Endothelial cell of umbilical vein (primary cell): ENCODE results near the gene KCNG1. TPM values are rescaled to one million over a fixed set of nuclear protein-coding genes. Genes with fewer than 3 reads are reported as not detected.

Source experiments
- BruUV-seq: library from RNA; stranded (reverse); fragments of 400-500 nt; replicated peaks from 2 replicates; lab custom pipeline; 2021; lab: Mats Ljungman, UMichigan
- CTCF ChIA-PET: fragments of 300-600, 350-600 bp; sonication (Branson Sonifier 250); formaldehyde crosslinking; loops from one replicate; lab custom pipeline; 2021; ENCODE audit warnings: antibody characterized with exemption, inconsistent platforms; lab: Charles Lee
- POLR2A ChIA-PET: fragments of 300-600, 350-600 bp; sonication (Branson Sonifier 250); formaldehyde crosslinking; loops from one replicate; lab custom pipeline; 2021; ENCODE audit warnings: antibody characterized with exemption, inconsistent platforms; lab: Charles Lee
- DNase-seq: peaks from one replicate; pipeline ENCODE4 v3.0.0-alpha.2; 2011; ENCODE audit warnings: low read depth, low spot score
- FAIRE-seq: peaks from 2 replicates; lab custom pipeline; 2011; peaks lifted over from hg19 to GRCh38; lab: Jason Lieb, UNC
- H2AFZ ChIP-seq: 2 replicates; pipeline ENCODE4 v1.6.0; 2012; ENCODE audit warnings: low read depth, low read length, control low read depth, inconsistent platforms
- H3K27ac ChIP-seq: 2 replicates; pipeline ENCODE4 v1.5.1; 2011; ENCODE audit warnings: low read depth, mild to moderate bottlenecking, control low read depth, low read length, moderate library complexity; ENCODE audit not compliant: insufficient read depth
- H3K27me3 ChIP-seq, 2 experiments: 2 replicates each; pipeline versions ENCODE4 v1.6.0 to v1.6.1; 2011; ENCODE audit warnings: low read length in 2 of 2, mixed read lengths in 1 of 2; ENCODE audit not compliant: control insufficient read depth in 2 of 2, insufficient read depth in 2 of 2
- H3K36me3 ChIP-seq, 2 experiments: 2 replicates in 1 of 2; 3 replicates in 1 of 2; pipeline ENCODE4 v1.5.1; 2011; ENCODE audit warnings: low read length in 2 of 2, mild to moderate bottlenecking in 1 of 2, moderate library complexity in 1 of 2; ENCODE audit not compliant: control insufficient read depth in 2 of 2, insufficient read depth in 2 of 2; ENCODE audit errors: extremely low read depth in 1 of 2
- H3K4me1 ChIP-seq: 3 replicates; pipeline ENCODE4 v1.5.1; 2011; ENCODE audit warnings: mild to moderate bottlenecking, low read length; ENCODE audit not compliant: control insufficient read depth, insufficient read depth; ENCODE audit errors: extremely low read depth
- H3K4me2 ChIP-seq: 2 replicates; pipeline ENCODE4 v1.6.1; 2011; ENCODE audit warnings: low read length, control low read depth, mixed read lengths; ENCODE audit not compliant: insufficient read depth
- H3K4me3 ChIP-seq, 3 experiments: fragments of 200-600 bp in 1 of 3; sonication (generic), shearing (Covaris generic) in 1 of 3; replicated peaks in 1 of 3; 2 replicates each; pipeline ENCODE4 v1.5.1; 2011 to 2016; ENCODE audit warnings: control low read depth in 3 of 3, low read length in 3 of 3, mild to moderate bottlenecking in 2 of 3, inconsistent platforms in 1 of 3, low read depth in 1 of 3, moderate library complexity in 1 of 3; ENCODE audit not compliant: insufficient read depth in 1 of 3
- H3K79me2 ChIP-seq: 2 replicates; pipeline ENCODE4 v1.6.0; 2012; ENCODE audit warnings: low read length, inconsistent platforms; ENCODE audit not compliant: control insufficient read depth, insufficient read depth
- H3K9ac ChIP-seq: replicated peaks from 2 replicates; pipeline ENCODE3; 2011; ENCODE audit warnings: low read length, control low read depth; ENCODE audit not compliant: insufficient read depth; ENCODE audit errors: extremely low read depth
- H3K9me1 ChIP-seq: replicated peaks from 3 replicates; pipeline ENCODE4 v1.6.0; 2011; ENCODE audit warnings: mild to moderate bottlenecking, low read length; ENCODE audit not compliant: control insufficient read depth, insufficient read depth; ENCODE audit errors: extremely low read depth
- H3K9me3 ChIP-seq: replicated peaks from 2 replicates; pipeline ENCODE4 v1.5.1; 2012; ENCODE audit warnings: low read length, inconsistent platforms; ENCODE audit not compliant: control insufficient read depth, insufficient read depth
- H4K20me1 ChIP-seq: replicated peaks from 2 replicates; pipeline ENCODE3; 2011; ENCODE audit warnings: mild to moderate bottlenecking, low read length; ENCODE audit not compliant: control insufficient read depth, insufficient read depth; ENCODE audit errors: extremely low read depth
- EZH2 ChIP-seq: IDR thresholded peaks from 2 replicates; pipeline ENCODE4 v1.6.1; 2012; ENCODE audit warnings: borderline replicate concordance, low read depth, mild to moderate bottlenecking, moderate library complexity, low read length, inconsistent platforms; ENCODE audit not compliant: severe bottlenecking
- FOS ChIP-seq: IDR thresholded peaks from 2 replicates; pipeline ENCODE4 v1.6.1; 2011; ENCODE audit warnings: mild to moderate bottlenecking, low read length, moderate library complexity, borderline replicate concordance; ENCODE audit not compliant: insufficient read depth
- GATA2 ChIP-seq: IDR thresholded peaks from 2 replicates; pipeline ENCODE4 v1.7.0; 2011; ENCODE audit warnings: low read depth, mild to moderate bottlenecking, moderate library complexity, mixed read lengths, low read length; ENCODE audit not compliant: insufficient read length, insufficient read depth
- JUN ChIP-seq: IDR thresholded peaks from 2 replicates; pipeline ENCODE4 v1.6.1; 2011; ENCODE audit warnings: borderline replicate concordance, low read depth; ENCODE audit not compliant: insufficient read length, insufficient read depth
- MYC ChIP-seq: IDR thresholded peaks from one replicate; pipeline ENCODE4 v1.6.1; 2011; ENCODE audit warnings: mild to moderate bottlenecking, low read depth, low read length
- POLR2A ChIP-seq: IDR thresholded peaks from 2 replicates; pipeline ENCODE4 v1.6.1; 2012; ENCODE audit warnings: low read depth, mild to moderate bottlenecking, control low read depth, low read length
- POLR2AphosphoS5 ChIP-seq: IDR thresholded peaks from 2 replicates; pipeline ENCODE4 v1.6.1; 2012; ENCODE audit warnings: low read depth, mild to moderate bottlenecking, control low read depth, low read length, moderate library complexity; ENCODE audit not compliant: insufficient read depth
- dilution Hi-C: fragments of 300-500 bp; cut with MboI; formaldehyde crosslinking; loops from one replicate; pipeline ENCODE4 v1.15.0; 2019; ENCODE audit warnings: low sequenced_read_pairs; ENCODE audit not compliant: extremely low pct_ligation_motif_present
- intact Hi-C: fragments of 100-400 bp; cut with micrococcal nuclease; formaldehyde crosslinking; loops from one replicate; pipeline ENCODE4 v1.10.0; 2022
- polyA plus RNA-seq, 4 experiments: library from polyadenylated mRNA; depleted of rRNA in 3 of 4; stranded (reverse) in 3 of 4; unstranded in 1 of 4; fragments of >200 nt; gene quantifications; 2 replicates each; pipeline versions ENCODE4 v1.2.1 to v1.2.3, GENCODE V29; 2011 to 2012; ENCODE audit warnings: missing spikeins in 1 of 4
- total RNA-seq: library from RNA; stranded (reverse); gene quantifications from 2 replicates; pipeline ENCODE4 v1.2.3, GENCODE V29; 2021
- TF ChIP-seq, protein P1 (sequence below), 2 donors: IDR thresholded peaks; 1 replicate in 1 of 2; 2 replicates in 1 of 2; pipeline ENCODE4 v1.5.1; 2011; ENCODE audit warnings: low read length in 2 of 2, mild to moderate bottlenecking in 2 of 2, moderate library complexity in 2 of 2, control low read depth in 1 of 2, inconsistent platforms in 1 of 2, low read depth in 1 of 2; ENCODE audit not compliant: insufficient read depth in 1 of 2; ENCODE audit errors: extremely low read depth in 1 of 2
- TF ChIP-seq, protein P2 (sequence below): IDR thresholded peaks from 2 replicates; pipeline ENCODE4 v1.6.1; 2011; ENCODE audit not compliant: insufficient read depth, insufficient read length

Gene KCNG1
- total and polyA plus RNA-seq, 2 donors (not counting 3 experiments of a cell fraction or from before 2014, with no cell fraction given) = 0.22 to 1.1 TPM

DNA sequence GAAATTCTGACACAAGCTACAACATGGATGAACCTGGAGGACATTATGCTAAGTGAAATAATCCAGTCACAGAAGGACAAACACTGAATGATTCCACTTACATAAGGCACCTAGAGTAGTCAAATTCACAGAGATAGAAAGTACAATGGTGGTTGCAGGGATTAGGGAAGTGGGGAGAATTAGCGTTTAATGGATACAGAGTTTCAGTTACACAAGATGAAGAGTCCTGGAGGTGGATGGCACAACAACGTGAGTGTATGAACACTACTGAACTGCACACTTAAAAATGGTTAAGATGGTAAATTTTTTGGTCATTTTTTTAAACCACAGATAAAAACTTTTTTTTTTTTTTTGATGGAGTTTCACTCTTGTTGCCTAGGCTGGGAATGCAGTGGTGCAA, 39.6 kb downstream of the KCNG1 start:
- Histone ChIP-seq H3K9me1 (no peaks in the 10 kb centered on the region), H2AFZ (no peak overlapping the region), H3K79me2 (no peaks in the 10 kb centered on the region), H3K27ac (no peak overlapping the region), H3K36me3 (no peaks in the 10 kb centered on the region), H3K4me1 (no peaks in the 10 kb centered on the region), H3K4me3 (no peak overlapping the region), H3K9me3 (no peaks in the 10 kb centered on the region), H4K20me1 (no peaks in the 10 kb centered on the region), H3K9ac (no peak overlapping the region), H3K27me3 (peaks cover 1 to 2% of the 10 kb centered on the region in 2 experiments), H3K4me2 (no peak overlapping the region)
- DNase-seq = no peak
- no peak for FAIRE-seq
- BruUV-seq = no TSS peak
- intact Hi-C loops (no loop called here), dilution Hi-C loops (no loop called here)
- ChIA-PET POLR2A (no interaction called here), CTCF (interaction anchor here (1.1 to 3.9 kb wide), 6 partner anchors 160 to 377 kb away, joined by 3 to 49 read pairs (median 4); no protein-coding TSS in a partner anchor)
- TF ChIP-seq GATA2 (no peak), MYC (no peak), FOS (no peak)
- TF ChIP-seq, protein P1, sequence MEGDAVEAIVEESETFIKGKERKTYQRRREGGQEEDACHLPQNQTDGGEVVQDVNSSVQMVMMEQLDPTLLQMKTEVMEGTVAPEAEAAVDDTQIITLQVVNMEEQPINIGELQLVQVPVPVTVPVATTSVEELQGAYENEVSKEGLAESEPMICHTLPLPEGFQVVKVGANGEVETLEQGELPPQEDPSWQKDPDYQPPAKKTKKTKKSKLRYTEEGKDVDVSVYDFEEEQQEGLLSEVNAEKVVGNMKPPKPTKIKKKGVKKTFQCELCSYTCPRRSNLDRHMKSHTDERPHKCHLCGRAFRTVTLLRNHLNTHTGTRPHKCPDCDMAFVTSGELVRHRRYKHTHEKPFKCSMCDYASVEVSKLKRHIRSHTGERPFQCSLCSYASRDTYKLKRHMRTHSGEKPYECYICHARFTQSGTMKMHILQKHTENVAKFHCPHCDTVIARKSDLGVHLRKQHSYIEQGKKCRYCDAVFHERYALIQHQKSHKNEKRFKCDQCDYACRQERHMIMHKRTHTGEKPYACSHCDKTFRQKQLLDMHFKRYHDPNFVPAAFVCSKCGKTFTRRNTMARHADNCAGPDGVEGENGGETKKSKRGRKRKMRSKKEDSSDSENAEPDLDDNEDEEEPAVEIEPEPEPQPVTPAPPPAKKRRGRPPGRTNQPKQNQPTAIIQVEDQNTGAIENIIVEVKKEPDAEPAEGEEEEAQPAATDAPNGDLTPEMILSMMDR (IDR thresholded peaks at IDR 0.05; ENCODE audit: extremely low read depth in 1 of 2, insufficient read depth in 1 of 2, low read depth in 1 of 2, low read length in 2 of 2) = no peak

DNA sequence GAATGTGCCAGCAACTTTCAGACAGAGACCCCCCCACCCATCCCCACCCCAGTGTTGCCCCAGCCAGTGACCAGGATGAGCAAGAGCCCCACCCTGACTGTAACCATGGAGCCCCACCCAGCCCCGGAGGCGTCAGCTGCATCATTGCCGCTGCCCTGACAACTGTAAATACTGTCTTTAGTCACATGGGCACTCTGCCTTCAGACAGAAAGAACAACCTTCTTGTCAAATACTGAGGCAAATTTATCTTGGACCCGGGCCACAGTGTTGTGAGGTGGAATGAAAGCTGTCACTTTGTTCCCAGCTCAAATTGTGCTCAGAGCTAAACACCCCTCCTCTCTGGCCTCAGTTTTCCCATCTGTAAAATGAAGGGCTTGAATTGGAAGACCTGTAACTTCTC, 40.5 kb downstream of the KCNG1 start:
- H2AFZ ChIP-seq = no peak overlapping the region
- H3K4me2 ChIP-seq = no peak overlapping the region
- POLR2A ChIA-PET = no interaction called here
- BruUV-seq = no TSS peak
- H4K20me1 ChIP-seq = no peaks in the 10 kb centered on the region
- H3K27ac ChIP-seq = no peak overlapping the region
- intact Hi-C loops (no loop called here), dilution Hi-C loops (no loop called here)
- CTCF ChIA-PET = interaction anchor here (1.1 to 3.9 kb wide), 17 partner anchors 10 to 1146 kb away, joined by 3 to 49 read pairs (median 6); partner anchors contain the start of genes BCAS4, DPM1 and MOCS3
- H3K4me1 ChIP-seq = no peaks in the 10 kb centered on the region
- no peaks in the 10 kb centered on the region for H3K36me3 ChIP-seq
- H3K9me3 ChIP-seq = no peaks in the 10 kb centered on the region
- FAIRE-seq (no peak), DNase-seq (no peak)
- TF ChIP-seq GATA2 = no peak
- no peak for TF ChIP-seq EZH2
- TF ChIP-seq, protein P1 (IDR thresholded peaks at IDR 0.05; ENCODE audit: extremely low read depth in 1 of 2, insufficient read depth in 1 of 2, low read depth in 1 of 2, low read length in 2 of 2) = no peak
- TF ChIP-seq POLR2AphosphoS5 = no peak
- no peak for TF ChIP-seq JUN
- TF ChIP-seq, protein P2, sequence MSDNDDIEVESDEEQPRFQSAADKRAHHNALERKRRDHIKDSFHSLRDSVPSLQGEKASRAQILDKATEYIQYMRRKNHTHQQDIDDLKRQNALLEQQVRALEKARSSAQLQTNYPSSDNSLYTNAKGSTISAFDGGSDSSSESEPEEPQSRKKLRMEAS = no peak
- no peak for TF ChIP-seq MYC
- no peak for TF ChIP-seq FOS
- TF ChIP-seq POLR2A = no peak
- H3K9ac ChIP-seq = no peak overlapping the region
- no peaks in the 10 kb centered on the region for H3K79me2 ChIP-seq
- H3K9me1 ChIP-seq = no peaks in the 10 kb centered on the region
- peaks cover 2 to 4% of the 10 kb centered on the region in 2 experiments for H3K27me3 ChIP-seq
- H3K4me3 ChIP-seq = no peak overlapping the region
